ENCODE data around the gene NFIA.

DNA sequence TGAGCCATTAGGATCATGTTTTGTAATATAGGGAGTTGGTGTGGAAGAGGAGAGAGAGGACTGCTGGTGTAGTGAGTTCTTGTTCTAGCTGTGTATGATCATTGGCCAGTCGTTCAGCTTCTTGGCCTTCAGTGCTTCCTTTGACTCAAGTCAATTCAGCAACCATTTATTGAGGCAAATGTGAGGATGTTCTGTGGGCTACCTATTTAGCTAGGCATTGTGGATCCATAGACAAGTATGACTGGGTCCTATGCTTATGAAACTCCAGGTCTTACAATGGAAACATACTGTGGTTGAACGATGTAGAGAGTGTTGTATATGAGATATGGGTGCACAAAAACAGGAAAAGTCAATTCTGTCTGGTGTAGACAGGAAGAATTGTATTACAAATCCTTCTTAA lies 41.7 kb downstream of the NFIA start:
- TF ChIP-seq TAF1 (IDR thresholded peaks at IDR 0.05; ENCODE audit: low read depth, low read length) = no peak
- no peak for TF ChIP-seq POLR2A (IDR thresholded peaks at IDR 0.05; ENCODE audit: low read depth, low read length)
- TF ChIP-seq POLR2AphosphoS5 (IDR thresholded peaks at IDR 0.05; ENCODE audit: low read depth, low read length) = no peak

All from GM12891 (cell line).